ENCODE results near the gene EN1.

GRCh38 chr2:118822015-118822414 is 25.4 kb downstream of the EN1 start:
- TF ChIP-seq ZBTB43 (CRISPR knock-in tag; IDR thresholded peaks at IDR 0.05): no peak
- no peak for TF ChIP-seq PREB (CRISPR knock-in tag; IDR thresholded peaks at IDR 0.05; ENCODE audit: borderline replicate concordance)
- TF ChIP-seq JUN (CRISPR knock-in tag; IDR thresholded peaks at IDR 0.05): no peak
- TF ChIP-seq NR3C1 (CRISPR knock-in tag; conservative IDR thresholded peaks at IDR 0.05; ENCODE audit: low read depth): no peak
- TF ChIP-seq NFATC4 (CRISPR knock-in tag; IDR thresholded peaks at IDR 0.05): no peak
- no peak for TF ChIP-seq CTCF (IDR thresholded peaks at IDR 0.05)
